Neural cell (in vitro differentiated cells): Measurements from ENCODE around the gene TIMM22.

Experiments
- CTCF ChIP-seq: fragments of 450-650 bp; IDR thresholded peaks from 2 replicates; pipeline ENCODE4 v1.5.1; 2014; ENCODE audit warnings: antibody characterized with exemption, mild to moderate bottlenecking, moderate library complexity; ENCODE audit not compliant: poor library complexity, severe bottlenecking
- EP300 ChIP-seq: fragments of 450-650 bp; conservative IDR thresholded peaks from 2 replicates; pipeline ENCODE4 v1.6.1; 2014; ENCODE audit warnings: antibody characterized with exemption, mild to moderate bottlenecking, moderate library complexity; ENCODE audit not compliant: poor library complexity, severe bottlenecking
- EZH2 ChIP-seq: fragments of 200-600, 300-800 bp; shearing (Covaris generic), sonication (generic); IDR thresholded peaks from 2 replicates; pipeline ENCODE4 v1.6.1; 2014; ENCODE audit warnings: antibody characterized with exemption, low read length, borderline replicate concordance, mild to moderate bottlenecking; ENCODE audit not compliant: insufficient read depth, poor library complexity, severe bottlenecking
- MXI1 ChIP-seq: fragments of 450-650 bp; conservative IDR thresholded peaks from 2 replicates; pipeline ENCODE4 v1.6.1; 2014; ENCODE audit warnings: antibody characterized with exemption, mild to moderate bottlenecking; ENCODE audit not compliant: poor library complexity, severe bottlenecking
- POLR2AphosphoS5 ChIP-seq: IDR thresholded peaks from 2 replicates; pipeline ENCODE4 v1.6.1; 2012
- RAD21 ChIP-seq: fragments of 450-650 bp; conservative IDR thresholded peaks from 2 replicates; pipeline ENCODE4 v1.6.1; 2014; ENCODE audit warnings: antibody characterized with exemption, mild to moderate bottlenecking, moderate library complexity
- TAF1 ChIP-seq: IDR thresholded peaks from 2 replicates; pipeline ENCODE4 v1.6.1; 2012; ENCODE audit warnings: low read depth

GRCh38 chr17:998111-998510, 1.2 kb downstream of the TIMM22 start:
- TF ChIP-seq CTCF (no peak), POLR2AphosphoS5 (no peak), RAD21 (no peak), TAF1 (no peak), MXI1 (no peak), EP300 (no peak), EZH2 (no peak)
